Endothelial cell (in vitro differentiated cells): Measurements from ENCODE around the gene ADAMTS18. TPM values are rescaled to one million over a fixed set of nuclear protein-coding genes. Genes with fewer than 3 reads are reported as not detected.

Source experiments
- DNase-seq: peaks from one replicate; pipeline ENCODE4 v3.0.0; 2021; ENCODE audit warnings: low spot score
- H3K27ac Mint-ChIP-seq: one replicate; pipeline ENCODE4 v1.8.0; 2021; ENCODE audit warnings: mixed read lengths, inconsistent platforms; ENCODE audit not compliant: unreplicated experiment
- H3K27me3 Mint-ChIP-seq: one replicate; pipeline ENCODE4 v1.8.0; 2021; ENCODE audit warnings: mild to moderate bottlenecking, moderate library complexity, mixed read lengths, inconsistent platforms; ENCODE audit not compliant: unreplicated experiment
- H3K36me3 Mint-ChIP-seq: one replicate; pipeline ENCODE4 v1.8.0; 2021; ENCODE audit warnings: mild to moderate bottlenecking, low read depth, mixed read lengths, inconsistent platforms; ENCODE audit not compliant: unreplicated experiment
- H3K4me1 Mint-ChIP-seq: one replicate; pipeline ENCODE4 v1.8.0; 2021; ENCODE audit warnings: mild to moderate bottlenecking, mixed read lengths, inconsistent platforms; ENCODE audit not compliant: unreplicated experiment
- H3K4me3 Mint-ChIP-seq: one replicate; pipeline ENCODE4 v1.8.0; 2021; ENCODE audit warnings: mild to moderate bottlenecking, mixed read lengths, inconsistent platforms; ENCODE audit not compliant: unreplicated experiment
- H3K9me3 Mint-ChIP-seq: one replicate; pipeline ENCODE4 v1.8.0; 2021; ENCODE audit warnings: mixed read lengths, inconsistent platforms; ENCODE audit not compliant: unreplicated experiment
- total RNA-seq: library from RNA; stranded (reverse); fragmentation: NEBNext Ultra II Directional; extraction: Animal tissue kit (Norgen Biotek cat#: 25700); gene quantifications from one replicate; pipeline ENCODE4 v1.2.1, GENCODE V29; 2021; ENCODE audit not compliant: unreplicated experiment
- TF ChIP-seq, protein P1 (sequence below): fragments of 200-600 bp; sonication (generic); IDR thresholded peaks from one replicate; pipeline ENCODE4 v1.5.0; 2021; ENCODE audit warnings: antibody characterized with exemption; ENCODE audit not compliant: unreplicated experiment

ADAMTS18 gene
- total RNA-seq, 1 donor from 2014 or later = 0.69 TPM

DNA sequence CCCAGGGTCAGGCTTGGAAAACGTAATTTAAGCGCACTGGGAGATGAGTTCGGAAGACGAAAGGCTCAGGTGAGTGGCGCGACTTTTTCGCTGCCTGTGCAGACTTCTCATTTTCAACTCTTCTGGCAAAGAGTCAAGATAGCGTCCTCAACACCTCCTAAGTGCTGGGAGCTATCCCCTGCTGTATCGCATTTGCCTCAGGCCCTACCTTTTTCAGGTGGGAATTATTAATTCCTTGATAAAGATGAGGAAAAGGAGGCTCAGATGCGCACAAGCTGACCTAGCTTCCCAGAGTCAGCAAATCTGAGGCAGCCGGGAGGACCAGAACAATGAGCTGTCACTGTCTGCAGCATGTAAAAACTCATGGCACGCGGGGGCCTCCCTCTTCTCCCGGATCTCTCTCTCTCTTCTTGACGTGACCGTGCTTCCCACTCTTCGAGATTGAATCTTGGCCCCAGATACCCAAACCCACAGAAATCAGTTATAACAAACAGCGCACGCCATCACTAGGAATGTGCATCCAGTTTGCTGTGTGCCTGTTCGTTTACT is 512 bp upstream of the ADAMTS18 start:
- Mint-ChIP-seq H3K27ac (no peak overlapping the region), H3K36me3 (no peaks in the 10 kb centered on the region), H3K4me3 (peak overlapping the region; percentile 63), H3K27me3 (peaks cover under 1% of the 10 kb centered on the region), H3K9me3 (no peaks in the 10 kb centered on the region), H3K4me1 (peaks cover 19% of the 10 kb centered on the region)
- peak; percentile 9 for DNase-seq
- TF ChIP-seq, protein P1, sequence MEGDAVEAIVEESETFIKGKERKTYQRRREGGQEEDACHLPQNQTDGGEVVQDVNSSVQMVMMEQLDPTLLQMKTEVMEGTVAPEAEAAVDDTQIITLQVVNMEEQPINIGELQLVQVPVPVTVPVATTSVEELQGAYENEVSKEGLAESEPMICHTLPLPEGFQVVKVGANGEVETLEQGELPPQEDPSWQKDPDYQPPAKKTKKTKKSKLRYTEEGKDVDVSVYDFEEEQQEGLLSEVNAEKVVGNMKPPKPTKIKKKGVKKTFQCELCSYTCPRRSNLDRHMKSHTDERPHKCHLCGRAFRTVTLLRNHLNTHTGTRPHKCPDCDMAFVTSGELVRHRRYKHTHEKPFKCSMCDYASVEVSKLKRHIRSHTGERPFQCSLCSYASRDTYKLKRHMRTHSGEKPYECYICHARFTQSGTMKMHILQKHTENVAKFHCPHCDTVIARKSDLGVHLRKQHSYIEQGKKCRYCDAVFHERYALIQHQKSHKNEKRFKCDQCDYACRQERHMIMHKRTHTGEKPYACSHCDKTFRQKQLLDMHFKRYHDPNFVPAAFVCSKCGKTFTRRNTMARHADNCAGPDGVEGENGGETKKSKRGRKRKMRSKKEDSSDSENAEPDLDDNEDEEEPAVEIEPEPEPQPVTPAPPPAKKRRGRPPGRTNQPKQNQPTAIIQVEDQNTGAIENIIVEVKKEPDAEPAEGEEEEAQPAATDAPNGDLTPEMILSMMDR = no peak

DNA sequence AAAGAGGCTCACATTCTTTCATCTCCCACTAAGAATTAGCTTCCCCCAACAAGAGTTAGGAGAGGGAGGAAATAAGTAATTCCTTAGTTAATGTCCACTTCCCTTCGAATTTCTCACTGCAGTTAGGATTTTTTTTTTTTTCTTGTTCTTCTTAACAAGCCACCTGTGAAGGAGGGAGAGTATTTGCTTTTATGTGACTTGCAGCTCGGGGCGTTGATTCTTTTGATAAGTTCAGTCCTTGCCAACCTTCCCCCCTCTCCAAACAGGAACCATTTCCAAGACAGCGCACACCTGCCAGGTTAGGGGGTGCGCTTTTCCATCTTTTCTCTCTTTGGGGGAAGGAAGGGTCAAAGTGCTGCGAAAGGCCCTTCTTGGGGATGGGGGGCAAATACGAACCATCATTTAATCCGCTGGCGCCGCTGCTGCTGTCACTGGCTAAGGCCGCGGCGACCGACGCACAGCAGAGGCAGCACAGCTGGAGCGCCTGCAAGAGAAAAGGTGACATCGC is 758 bp downstream of the ADAMTS18 start:
- Mint-ChIP-seq H3K4me1 (peaks cover 16% of the 10 kb centered on the region), H3K4me3 (peak overlapping the region; percentile 62), H3K36me3 (no peaks in the 10 kb centered on the region), H3K27me3 (peaks cover 1% of the 10 kb centered on the region), H3K27ac (no peak overlapping the region), H3K9me3 (no peaks in the 10 kb centered on the region)
- DNase-seq = no peak
- TF ChIP-seq, protein P1 = no peak

DNA sequence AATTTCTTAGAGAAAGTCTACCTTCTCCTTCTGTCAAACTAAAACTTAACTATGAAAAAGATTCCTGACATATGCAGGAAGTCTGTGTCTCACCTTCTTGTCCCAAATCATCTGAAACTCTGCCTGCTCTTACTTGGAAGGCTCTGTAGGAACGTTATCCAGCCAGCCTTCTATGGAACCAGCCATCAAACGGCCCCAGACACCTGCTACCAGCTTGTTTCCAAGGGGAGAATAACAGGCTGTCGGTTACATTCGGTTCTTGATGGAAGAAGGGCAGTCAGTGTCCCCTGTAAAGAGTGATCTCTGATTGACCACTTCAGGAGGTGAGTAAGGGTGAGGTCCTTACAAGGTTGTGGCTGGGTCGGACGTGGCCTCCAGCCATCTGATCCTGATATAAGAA is 1.7 kb downstream of the ADAMTS18 start:
- TF ChIP-seq, protein P1 = no peak
- no peaks in the 10 kb centered on the region for H3K36me3 Mint-ChIP-seq
- no peak overlapping the region for H3K27ac Mint-ChIP-seq
- H3K9me3 Mint-ChIP-seq = no peaks in the 10 kb centered on the region
- peaks cover 10% of the 10 kb centered on the region for H3K4me1 Mint-ChIP-seq
- no peak overlapping the region for H3K4me3 Mint-ChIP-seq
- no peak for DNase-seq
- peaks cover 1% of the 10 kb centered on the region for H3K27me3 Mint-ChIP-seq

DNA sequence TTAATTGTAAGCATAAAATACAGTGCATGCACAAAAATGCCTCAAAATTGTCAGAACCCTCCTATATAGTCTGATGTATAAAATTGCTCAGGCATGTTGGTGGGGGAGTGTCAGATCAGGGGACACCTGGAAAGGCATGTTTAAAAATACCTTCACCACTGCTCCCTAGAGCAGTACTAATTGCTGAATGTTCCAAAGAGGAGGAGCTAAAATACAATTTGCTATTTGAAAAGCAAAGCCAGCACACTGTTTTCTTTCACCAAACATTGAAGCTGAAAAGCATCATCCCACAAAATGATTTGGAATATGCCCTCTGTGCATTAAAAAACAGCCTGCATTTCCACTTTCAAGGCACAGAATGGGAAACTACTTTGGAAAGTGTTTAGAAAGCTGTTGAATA is 2.6 kb downstream of the ADAMTS18 start:
- Mint-ChIP-seq H3K27me3 (peaks cover 1% of the 10 kb centered on the region), H3K27ac (no peak overlapping the region), H3K4me1 (peaks cover 10% of the 10 kb centered on the region), H3K36me3 (no peaks in the 10 kb centered on the region), H3K4me3 (no peak overlapping the region), H3K9me3 (no peaks in the 10 kb centered on the region)
- TF ChIP-seq, protein P1 = no peak
- DNase-seq = no peak

DNA sequence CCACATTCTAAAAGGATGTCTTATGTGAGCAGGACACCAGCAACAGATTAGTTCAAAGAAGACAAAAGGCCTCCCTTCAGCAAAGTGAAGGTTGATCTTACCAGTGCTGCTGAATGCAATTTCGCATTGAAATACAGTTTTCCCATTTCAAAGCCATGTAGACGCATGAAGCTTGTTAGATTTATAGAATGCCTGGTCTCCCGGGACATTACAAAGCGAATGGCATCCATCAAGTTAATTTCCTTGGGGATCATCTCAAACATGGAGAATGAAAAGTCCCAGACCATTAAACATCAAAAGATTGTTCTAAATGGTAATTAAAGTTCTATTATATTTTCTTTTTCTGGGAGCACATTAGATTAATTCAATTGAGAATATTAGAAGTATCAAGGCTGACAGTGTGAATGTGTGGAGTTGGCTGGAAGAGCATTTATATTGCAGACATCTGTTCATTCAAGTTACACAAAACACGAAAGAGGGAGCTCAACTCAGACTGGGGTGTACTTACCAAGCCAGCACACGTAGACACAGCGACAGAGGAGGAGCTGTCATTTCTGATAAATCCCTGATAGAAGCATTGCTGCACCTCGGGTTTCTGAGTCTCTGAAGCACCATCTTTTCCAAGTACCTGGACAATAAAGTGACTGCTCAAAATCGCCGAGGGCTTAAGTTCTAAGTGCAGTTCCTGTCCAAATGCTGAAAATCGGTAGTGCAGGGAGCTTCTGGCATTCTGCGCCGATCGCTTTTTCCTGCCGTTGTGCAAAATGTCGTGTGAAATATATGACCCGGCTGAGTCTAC is 3.8 kb downstream of the ADAMTS18 start:
- Mint-ChIP-seq H3K36me3 (no peaks in the 10 kb centered on the region), H3K4me1 (peaks cover 10% of the 10 kb centered on the region), H3K4me3 (no peak overlapping the region), H3K27ac (no peak overlapping the region), H3K9me3 (no peaks in the 10 kb centered on the region), H3K27me3 (peaks cover 1% of the 10 kb centered on the region)
- TF ChIP-seq, protein P1 = no peak
- DNase-seq = no peak
